Panc1 (cell line): ENCODE measurements around the gene SNX9.

Experiments used
- CTCF ChIP-seq: fragments of 450-650 bp; IDR thresholded peaks from 2 replicates; pipeline ENCODE4 v1.5.1; 2017; ENCODE audit warnings: mild to moderate bottlenecking
- POLR2AphosphoS5 ChIP-seq: IDR thresholded peaks from 2 replicates; pipeline ENCODE4 v1.6.1; 2012; ENCODE audit warnings: mild to moderate bottlenecking, low read depth, low read length, moderate library complexity
- REST ChIP-seq, 2 experiments: IDR thresholded peaks; 2 replicates each; pipeline ENCODE4 v1.6.1; 2011 to 2012; ENCODE audit warnings: low read depth in 2 of 2, control low read depth in 1 of 2, low read length in 1 of 2, mild to moderate bottlenecking in 1 of 2, moderate library complexity in 1 of 2; ENCODE audit not compliant: insufficient read depth in 1 of 2
- SIN3A ChIP-seq: IDR thresholded peaks from 2 replicates; pipeline ENCODE4 v1.6.1; 2012; ENCODE audit warnings: low read depth, mild to moderate bottlenecking, low read length, moderate library complexity, borderline replicate concordance; ENCODE audit not compliant: insufficient read depth
- TCF7L2 ChIP-seq: IDR thresholded peaks from 2 replicates; pipeline ENCODE4 v1.6.1; 2011; ENCODE audit warnings: mild to moderate bottlenecking, low read depth, low read length, inconsistent platforms

DNA sequence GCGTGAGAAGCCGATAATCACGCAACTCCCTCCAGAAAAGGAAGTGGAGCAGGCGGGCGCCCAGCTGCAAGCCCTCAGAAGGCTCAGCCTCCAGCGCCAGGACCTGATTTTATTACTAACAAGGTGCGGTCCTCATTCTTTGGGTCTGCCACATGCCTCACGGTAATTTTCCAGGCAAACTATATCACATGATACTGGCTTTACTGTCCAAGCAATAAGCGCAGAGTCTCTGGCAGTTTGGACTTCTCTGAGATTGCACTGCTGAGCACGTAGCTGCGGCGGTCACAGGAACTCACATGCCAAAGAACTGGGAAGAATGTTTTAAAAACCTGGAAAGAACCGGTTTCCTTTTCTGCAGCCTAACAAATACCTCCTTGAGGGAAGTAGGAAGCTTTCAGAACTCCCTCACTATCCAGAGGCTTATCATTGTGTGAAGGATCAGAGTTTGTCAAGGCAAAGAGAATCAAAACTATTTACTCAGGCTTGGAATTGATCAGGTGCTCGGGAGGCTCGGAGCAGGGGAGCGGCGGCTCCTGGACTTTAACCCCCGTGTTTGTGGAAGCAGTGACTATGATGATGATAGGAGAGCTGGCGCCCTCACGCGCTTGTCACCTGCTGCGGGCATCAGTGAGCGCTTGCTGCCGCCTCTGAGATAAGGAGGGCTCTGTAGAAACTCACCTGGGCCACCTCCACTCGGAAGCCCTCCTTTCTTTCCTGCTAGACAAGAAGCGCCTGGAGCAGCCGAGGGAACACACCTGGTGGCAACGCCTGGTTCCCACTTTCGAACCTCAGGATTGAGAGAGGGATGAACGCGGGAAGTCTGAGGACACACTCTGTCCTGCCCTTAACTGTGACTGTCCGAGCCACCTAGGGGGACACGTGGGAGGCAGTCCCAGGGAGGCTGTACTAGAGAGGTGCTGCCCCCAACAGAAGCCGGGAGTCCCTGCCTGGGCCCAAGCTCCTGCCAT, 131.4 kb downstream of the SNX9 start:
- TF ChIP-seq CTCF (0 out of 2 replicates have a peak, but pooled peaks have one; percentile 19), SIN3A (no peak), REST (IDR thresholded peaks at IDR 0.05; ENCODE audit: insufficient read depth in 1 of 2, low read depth in 2 of 2, low read length in 1 of 2) (no peak), POLR2AphosphoS5 (no peak), TCF7L2 (no peak)
